GM23248 (cell line): ENCODE measurements around the gene ANO6.

Source experiments
- EZH2 ChIP-seq: fragments of 200-600 bp; sonication (generic); IDR thresholded peaks from 2 replicates; pipeline ENCODE4 v1.6.1; 2018; ENCODE audit warnings: antibody characterized with exemption, mild to moderate bottlenecking; ENCODE audit not compliant: insufficient read depth, poor library complexity, severe bottlenecking
- EZH2phosphoT487 ChIP-seq: fragments of 200-600 bp; sonication (generic); IDR thresholded peaks from 2 replicates; pipeline ENCODE4 v1.6.1; 2018; ENCODE audit warnings: antibody characterized with exemption, moderate library complexity, mild to moderate bottlenecking, low read depth; ENCODE audit not compliant: insufficient read depth

- TF ChIP-seq EZH2 (no peak), EZH2phosphoT487 (no peak)
Measured at GRCh38 chr12:45377815-45378214, 161.9 kb downstream of the ANO6 start.
